ENCODE results near the gene LYSMD1. TPM values are rescaled to one million over a fixed set of nuclear protein-coding genes. Genes with fewer than 3 reads are reported as not detected.

Gene LYSMD1
- total and polyA plus RNA-seq, 2 donors (not counting 3 experiments of a cell fraction or from before 2014, with no cell fraction given) = 1.7 to 8.2 TPM

GRCh38 chr1:151128800-151129199 lies 36.9 kb downstream of the LYSMD1 start:
- CTCF ChIA-PET = interaction anchor here (0.7 to 1.6 kb wide), 4 partner anchors 9 to 30 kb away, joined by 3 to 4 read pairs (median 4); no protein-coding TSS in a partner anchor
- Histone ChIP-seq H3K9me3 (replicated peaks; ENCODE audit: control insufficient read depth, insufficient read depth, low read length) (no peaks in the 10 kb centered on the region), H3K9me1 (replicated peaks; ENCODE audit: control insufficient read depth, extremely low read depth, insufficient read depth, low read length) (no peaks in the 10 kb centered on the region), H3K27ac (ENCODE audit: insufficient read depth, low read depth, low read length) (no peak overlapping the region), H2AFZ (ENCODE audit: low read depth, low read length) (no peak overlapping the region), H3K4me2 (ENCODE audit: insufficient read depth, low read length) (no peak overlapping the region), H3K4me1 (ENCODE audit: control insufficient read depth, extremely low read depth, insufficient read depth, low read length) (peaks cover 10% of the 10 kb centered on the region), H3K9ac (replicated peaks; ENCODE audit: extremely low read depth, insufficient read depth, low read length) (no peak overlapping the region), H3K27me3 (ENCODE audit: control insufficient read depth in 2 of 2, insufficient read depth in 2 of 2, low read length in 2 of 2) (no peaks in the 10 kb centered on the region), H3K4me3 (replicated peaks in 1 of 3; ENCODE audit: insufficient read depth in 1 of 3, low read depth in 1 of 3, low read length in 3 of 3) (no peak overlapping the region), H3K36me3 (ENCODE audit: control insufficient read depth in 2 of 2, extremely low read depth in 1 of 2, insufficient read depth in 2 of 2, low read length in 2 of 2) (peaks cover 0 to 5% of the 10 kb centered on the region in 2 experiments), H3K79me2 (ENCODE audit: control insufficient read depth, insufficient read depth, low read length) (no peaks in the 10 kb centered on the region), H4K20me1 (replicated peaks; ENCODE audit: control insufficient read depth, extremely low read depth, insufficient read depth, low read length) (no peaks in the 10 kb centered on the region)
- POLR2A ChIA-PET = interaction anchor here (0.6 kb wide), 1 partner anchor 18 kb away, joined by 3 read pairs; no protein-coding TSS in a partner anchor
- no peak for DNase-seq (ENCODE audit: low read depth, low spot score)
- no TSS peak for BruUV-seq (replicated peaks)
- intact Hi-C loops (cut with micrococcal nuclease) (no loop called here), dilution Hi-C loops (cut with MboI; ENCODE audit: extremely low pct_ligation_motif_present, low sequenced_read_pairs) (no loop called here)
- no peak for TF ChIP-seq POLR2AphosphoS5 (IDR thresholded peaks at IDR 0.05; ENCODE audit: insufficient read depth, low read depth, low read length)
- TF ChIP-seq, protein P1, sequence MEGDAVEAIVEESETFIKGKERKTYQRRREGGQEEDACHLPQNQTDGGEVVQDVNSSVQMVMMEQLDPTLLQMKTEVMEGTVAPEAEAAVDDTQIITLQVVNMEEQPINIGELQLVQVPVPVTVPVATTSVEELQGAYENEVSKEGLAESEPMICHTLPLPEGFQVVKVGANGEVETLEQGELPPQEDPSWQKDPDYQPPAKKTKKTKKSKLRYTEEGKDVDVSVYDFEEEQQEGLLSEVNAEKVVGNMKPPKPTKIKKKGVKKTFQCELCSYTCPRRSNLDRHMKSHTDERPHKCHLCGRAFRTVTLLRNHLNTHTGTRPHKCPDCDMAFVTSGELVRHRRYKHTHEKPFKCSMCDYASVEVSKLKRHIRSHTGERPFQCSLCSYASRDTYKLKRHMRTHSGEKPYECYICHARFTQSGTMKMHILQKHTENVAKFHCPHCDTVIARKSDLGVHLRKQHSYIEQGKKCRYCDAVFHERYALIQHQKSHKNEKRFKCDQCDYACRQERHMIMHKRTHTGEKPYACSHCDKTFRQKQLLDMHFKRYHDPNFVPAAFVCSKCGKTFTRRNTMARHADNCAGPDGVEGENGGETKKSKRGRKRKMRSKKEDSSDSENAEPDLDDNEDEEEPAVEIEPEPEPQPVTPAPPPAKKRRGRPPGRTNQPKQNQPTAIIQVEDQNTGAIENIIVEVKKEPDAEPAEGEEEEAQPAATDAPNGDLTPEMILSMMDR (IDR thresholded peaks at IDR 0.05; ENCODE audit: extremely low read depth in 1 of 2, insufficient read depth in 1 of 2, low read depth in 1 of 2, low read length in 2 of 2) = no peak
- TF ChIP-seq MAX (IDR thresholded peaks at IDR 0.05; ENCODE audit: insufficient read depth, insufficient read length) = no peak
- TF ChIP-seq MYC (IDR thresholded peaks at IDR 0.05; ENCODE audit: low read depth, low read length) = no peak
- no peak for FAIRE-seq

DNA sequence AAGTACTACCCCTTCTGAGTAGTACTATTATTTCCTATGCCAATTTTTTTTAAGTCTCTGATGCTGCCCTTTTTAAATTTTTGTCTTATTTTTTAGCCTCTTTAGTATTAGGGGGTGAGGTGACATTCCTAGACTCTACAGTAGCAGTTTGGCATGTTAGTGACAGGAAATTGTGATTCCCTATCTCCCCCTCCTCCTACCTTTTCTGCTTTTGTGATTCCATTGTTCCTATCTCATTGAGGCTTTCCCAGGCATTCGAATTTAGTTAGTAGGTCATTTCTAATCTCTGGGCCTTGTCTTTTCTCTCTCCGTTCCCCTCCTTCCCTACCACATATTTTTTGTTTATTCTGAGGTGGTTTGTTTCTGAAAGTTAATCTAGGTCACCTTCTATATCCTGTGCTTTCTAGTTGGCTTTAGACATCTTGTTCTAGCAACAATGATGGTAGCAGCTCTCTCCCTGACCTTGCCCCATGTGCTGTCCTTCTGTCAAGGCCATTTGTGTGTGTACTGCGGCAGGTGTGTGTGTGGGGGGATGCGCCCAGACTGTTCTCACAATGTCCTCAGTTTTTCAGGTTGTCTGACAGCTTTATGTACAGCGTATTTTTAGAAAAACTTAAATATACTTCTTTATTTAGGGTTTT lies 40.8 kb downstream of the LYSMD1 start:
- Histone ChIP-seq H3K4me1 (ENCODE audit: control insufficient read depth, extremely low read depth, insufficient read depth, low read length) (peaks cover 5% of the 10 kb centered on the region), H3K27me3 (ENCODE audit: control insufficient read depth in 2 of 2, insufficient read depth in 2 of 2, low read length in 2 of 2) (no peaks in the 10 kb centered on the region), H3K4me3 (replicated peaks in 1 of 3; ENCODE audit: insufficient read depth in 1 of 3, low read depth in 1 of 3, low read length in 3 of 3) (no peak overlapping the region), H3K9ac (replicated peaks; ENCODE audit: extremely low read depth, insufficient read depth, low read length) (no peak overlapping the region), H3K9me1 (replicated peaks; ENCODE audit: control insufficient read depth, extremely low read depth, insufficient read depth, low read length) (no peaks in the 10 kb centered on the region), H3K36me3 (ENCODE audit: control insufficient read depth in 2 of 2, extremely low read depth in 1 of 2, insufficient read depth in 2 of 2, low read length in 2 of 2) (no peaks in the 10 kb centered on the region), H3K79me2 (ENCODE audit: control insufficient read depth, insufficient read depth, low read length) (no peaks in the 10 kb centered on the region), H3K9me3 (replicated peaks; ENCODE audit: control insufficient read depth, insufficient read depth, low read length) (no peaks in the 10 kb centered on the region), H3K27ac (ENCODE audit: insufficient read depth, low read depth, low read length) (no peak overlapping the region), H2AFZ (ENCODE audit: low read depth, low read length) (no peak overlapping the region), H4K20me1 (replicated peaks; ENCODE audit: control insufficient read depth, extremely low read depth, insufficient read depth, low read length) (no peaks in the 10 kb centered on the region), H3K4me2 (ENCODE audit: insufficient read depth, low read length) (no peak overlapping the region)
- dilution Hi-C loops (cut with MboI; ENCODE audit: extremely low pct_ligation_motif_present, low sequenced_read_pairs) = no loop called here
- DNase-seq (ENCODE audit: low read depth, low spot score) (no peak), FAIRE-seq (no peak)
- POLR2A ChIA-PET = no interaction called here
- TF ChIP-seq JUN (IDR thresholded peaks at IDR 0.05; ENCODE audit: borderline replicate concordance, insufficient read depth, insufficient read length, low read depth) = no peak
- TF ChIP-seq, protein P1 (IDR thresholded peaks at IDR 0.05; ENCODE audit: extremely low read depth in 1 of 2, insufficient read depth in 1 of 2, low read depth in 1 of 2, low read length in 2 of 2) = no peak
- TF ChIP-seq GATA2 (IDR thresholded peaks at IDR 0.05; ENCODE audit: insufficient read depth, insufficient read length, low read depth, low read length) = no peak
- TF ChIP-seq FOS (IDR thresholded peaks at IDR 0.05; ENCODE audit: borderline replicate concordance, insufficient read depth, low read length) = no peak
- no peak for TF ChIP-seq POLR2AphosphoS5 (IDR thresholded peaks at IDR 0.05; ENCODE audit: insufficient read depth, low read depth, low read length)
- no peak for TF ChIP-seq MAX (IDR thresholded peaks at IDR 0.05; ENCODE audit: insufficient read depth, insufficient read length)
- no peak for TF ChIP-seq EZH2 (IDR thresholded peaks at IDR 0.05; ENCODE audit: borderline replicate concordance, low read depth, low read length, severe bottlenecking)
- no peak for TF ChIP-seq POLR2A (IDR thresholded peaks at IDR 0.05; ENCODE audit: low read depth, low read length)
- no peak for TF ChIP-seq MYC (IDR thresholded peaks at IDR 0.05; ENCODE audit: low read depth, low read length)
- no TSS peak for BruUV-seq (replicated peaks)
- CTCF ChIA-PET = interaction anchor here (1.1 to 5.6 kb wide), 3 partner anchors 17 to 30 kb away, joined by 4 to 29 read pairs (median 5); no protein-coding TSS in a partner anchor
- intact Hi-C loops (cut with micrococcal nuclease) = no loop called here
